Neural crest cell (in vitro differentiated cells): ENCODE measurements around the gene MAST4. TPM values are rescaled to one million over a fixed set of nuclear protein-coding genes. Genes with fewer than 3 reads are reported as not detected.
A peak's percentile ranks its signal among the peaks of the same experiment; 100 is the strongest.
"Not testable (repeated sequence)": the region's sequence is repeated elsewhere in the genome, so short reads cannot be mapped to it uniquely, and the experiment has no call there.

Experiments
- DNase-seq: peaks from one replicate; pipeline ENCODE4 v3.0.0; 2021; ENCODE audit warnings: low read depth, mixed read lengths, low spot score
- H3K27ac Mint-ChIP-seq: one replicate; pipeline ENCODE4 v1.8.0; 2021; ENCODE audit warnings: mild to moderate bottlenecking, mixed read lengths; ENCODE audit not compliant: unreplicated experiment
- H3K27me3 Mint-ChIP-seq: 2 replicates; pipeline ENCODE4 v1.8.0; 2021; ENCODE audit warnings: low read depth, mild to moderate bottlenecking, mixed read lengths
- H3K36me3 Mint-ChIP-seq: 2 replicates; pipeline ENCODE4 v1.8.0; 2021; ENCODE audit warnings: low read depth, mild to moderate bottlenecking, mixed read lengths
- H3K4me1 Mint-ChIP-seq: 2 replicates; pipeline ENCODE4 v1.8.0; 2021; ENCODE audit warnings: mixed read lengths
- H3K4me3 Mint-ChIP-seq: one replicate; pipeline ENCODE4 v1.8.0; 2021; ENCODE audit warnings: mild to moderate bottlenecking, mixed read lengths
- H3K9me3 Mint-ChIP-seq: 2 replicates; pipeline ENCODE4 v1.8.0; 2021; ENCODE audit warnings: mixed read lengths
- CTCF ChIP-seq: fragments of 200-600 bp; sonication (generic); conservative IDR thresholded peaks from 2 replicates; pipeline ENCODE4 v1.5.0; 2021; ENCODE audit warnings: antibody characterized with exemption, mild to moderate bottlenecking
- total RNA-seq: library from RNA; stranded (reverse); gene quantifications from 2 replicates; pipeline ENCODE4 v1.2.1, GENCODE V29; 2021

The MAST4 gene
- total RNA-seq, 1 donor from 2014 or later, result 7.3 TPM

- H3K27ac Mint-ChIP-seq, result no peak overlapping the region
- H3K36me3 Mint-ChIP-seq, result peaks cover 2% of the 10 kb centered on the region
- DNase-seq, result no peak
- no peak for TF ChIP-seq CTCF
- H3K27me3 Mint-ChIP-seq, result no peaks in the 10 kb centered on the region
- no peak overlapping the region for H3K4me3 Mint-ChIP-seq
- peaks cover 10% of the 10 kb centered on the region for H3K9me3 Mint-ChIP-seq
- H3K4me1 Mint-ChIP-seq, result no peaks in the 10 kb centered on the region
Observed at GRCh38 chr5:66747607-66748006, 151.4 kb downstream of the MAST4 start.

DNA sequence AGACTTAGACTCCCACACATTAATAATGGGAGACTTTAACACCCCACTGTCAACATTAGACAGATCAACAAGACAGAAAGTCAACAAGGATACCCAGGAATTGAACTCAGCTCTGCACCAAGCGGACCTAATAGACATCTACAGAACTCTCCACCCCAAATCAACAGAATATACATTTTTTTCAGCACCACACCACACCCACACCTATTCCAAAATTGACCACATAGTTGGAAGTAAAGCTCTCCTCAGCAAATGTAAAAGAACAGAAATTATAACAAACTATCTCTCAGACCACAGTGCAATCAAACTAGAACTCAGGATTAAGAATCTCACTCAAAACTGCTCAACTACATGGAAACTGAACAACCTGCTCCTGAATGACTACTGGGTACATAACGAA is 156.5 kb downstream of the MAST4 start:
- H3K36me3 Mint-ChIP-seq, DNase-seq, H3K9me3 Mint-ChIP-seq, H3K4me3 Mint-ChIP-seq, H3K4me1 Mint-ChIP-seq, H3K27ac Mint-ChIP-seq, H3K27me3 Mint-ChIP-seq: not testable (repeated sequence)

DNA sequence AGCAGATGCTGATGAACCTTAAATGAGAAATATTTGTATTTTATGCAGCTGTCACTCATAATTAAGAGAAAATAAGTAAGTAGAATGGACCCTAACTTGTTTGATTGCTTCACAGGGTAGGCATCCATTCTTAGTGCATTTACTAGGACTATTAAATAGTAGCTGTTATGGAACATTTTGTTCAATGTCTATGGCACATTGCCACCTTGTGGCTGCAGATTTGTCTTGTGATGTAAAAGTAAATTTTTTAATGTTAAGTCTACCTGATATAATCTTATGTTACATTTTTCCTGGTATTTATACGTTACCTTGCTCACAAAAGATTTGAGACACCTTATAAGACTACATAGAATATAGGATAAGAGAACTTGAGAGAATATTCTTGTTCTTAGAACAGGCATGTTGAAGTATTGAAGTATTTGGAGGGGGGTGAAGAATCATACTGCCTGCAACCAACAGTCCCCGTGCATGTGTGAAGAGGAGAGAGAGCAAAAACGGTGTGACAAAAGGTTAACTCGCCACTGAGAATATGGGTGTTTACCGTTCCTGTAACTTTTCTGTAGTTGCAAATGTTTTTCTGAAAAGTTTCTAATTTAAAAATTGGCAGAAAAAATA is 161.1 kb downstream of the MAST4 start:
- Mint-ChIP-seq H3K4me1 (peaks cover 4% of the 10 kb centered on the region), H3K4me3 (no peak overlapping the region), H3K36me3 (no peaks in the 10 kb centered on the region), H3K27ac (no peak overlapping the region), H3K27me3 (peaks cover 6% of the 10 kb centered on the region), H3K9me3 (no peaks in the 10 kb centered on the region)
- no peak for DNase-seq
- peak; percentile 83 for TF ChIP-seq CTCF

- no peak for TF ChIP-seq CTCF
- Mint-ChIP-seq H3K4me3 (no peak overlapping the region), H3K9me3 (no peaks in the 10 kb centered on the region), H3K27me3 (peaks cover 6% of the 10 kb centered on the region), H3K4me1 (peaks cover 4% of the 10 kb centered on the region), H3K36me3 (no peaks in the 10 kb centered on the region), H3K27ac (no peak overlapping the region)
- no peak for DNase-seq
Observed at GRCh38 chr5:66757834-66758371, 161.7 kb downstream of the MAST4 start.

- Mint-ChIP-seq H3K27ac (no peak overlapping the region), H3K4me1 (no peaks in the 10 kb centered on the region), H3K36me3 (no peaks in the 10 kb centered on the region), H3K9me3 (no peaks in the 10 kb centered on the region), H3K4me3 (no peak overlapping the region), H3K27me3 (no peaks in the 10 kb centered on the region)
- no peak for DNase-seq
- no peak for TF ChIP-seq CTCF
Observed at GRCh38 chr5:66769030-66769733, 173.0 kb downstream of the MAST4 start.
